Gastrocnemius medialis (tissue), 4 donors: ENCODE data around the gene TMEM164.

Source experiments
- CTCF ChIP-seq, 5 experiments: fragments of 450-650 bp in 3 of 5; fragments of 200-600 bp in 2 of 5; sonication (generic) in 2 of 5; IDR thresholded peaks in 4 of 5; conservative IDR thresholded peaks in 1 of 5; 1 replicate in 4 of 5; 2 replicates in 1 of 5; pipeline ENCODE4 v1.5.1; 2016 to 2019; ENCODE audit warnings: antibody characterized with exemption in 5 of 5, mild to moderate bottlenecking in 3 of 5, moderate library complexity in 3 of 5
- POLR2A ChIP-seq, 2 donors: fragments of 450-650 bp; IDR thresholded peaks; one replicate each; pipeline ENCODE4 v1.6.1; 2017; ENCODE audit warnings: antibody characterized with exemption in 2 of 2, mild to moderate bottlenecking in 2 of 2, moderate library complexity in 2 of 2

GRCh38 chrX:110142096-110142495 is 139.2 kb downstream of the TMEM164 start:
- no peak for TF ChIP-seq CTCF (IDR thresholded peaks at IDR 0.05 in 4 of 5, conservative IDR thresholded peaks at IDR 0.05 in 1 of 5)
- TF ChIP-seq POLR2A (IDR thresholded peaks at IDR 0.05) = no peak
